ENCODE measurements around the gene ABO.
"Not testable (repeated sequence)": the region's sequence is repeated elsewhere in the genome, so short reads cannot be mapped to it uniquely, and the experiment has no call there.

The ABO gene

DNA sequence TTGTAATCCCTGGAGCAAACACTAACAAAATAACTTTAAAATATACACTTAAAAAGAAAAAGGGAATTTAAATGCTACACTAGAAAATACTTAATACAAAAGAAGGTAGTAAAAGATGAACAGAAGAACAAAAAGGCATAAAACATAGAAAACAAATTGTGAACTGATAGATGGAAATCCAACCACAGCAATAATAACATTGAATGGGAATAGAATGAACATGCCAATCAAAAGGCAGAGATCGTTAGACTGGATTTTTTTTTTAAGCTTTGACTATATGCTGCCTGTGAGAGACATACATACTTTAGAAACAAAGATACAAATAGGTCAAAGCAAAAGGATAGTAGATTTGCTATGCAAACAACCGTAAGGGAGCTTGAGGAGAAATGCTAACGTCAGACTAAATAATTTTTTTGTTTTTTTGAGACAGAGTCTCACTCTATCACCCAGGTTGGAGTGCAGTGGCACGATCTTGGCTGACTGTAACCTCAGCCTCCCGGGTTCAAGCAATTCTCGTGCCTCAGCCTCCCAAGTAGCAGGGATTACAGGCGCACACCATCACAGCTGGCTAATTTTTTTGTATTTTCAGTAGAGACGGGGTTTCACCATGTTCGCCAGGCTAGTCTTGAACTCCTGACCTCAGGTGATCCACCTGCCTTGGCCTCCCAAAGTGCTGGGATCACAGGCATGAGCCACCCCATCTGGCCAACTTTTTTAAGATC lies 6.5 kb downstream of the ABO start:
- no peak for DNase-seq
- intact Hi-C loops (cut with DNase I) = no loop called here

DNA sequence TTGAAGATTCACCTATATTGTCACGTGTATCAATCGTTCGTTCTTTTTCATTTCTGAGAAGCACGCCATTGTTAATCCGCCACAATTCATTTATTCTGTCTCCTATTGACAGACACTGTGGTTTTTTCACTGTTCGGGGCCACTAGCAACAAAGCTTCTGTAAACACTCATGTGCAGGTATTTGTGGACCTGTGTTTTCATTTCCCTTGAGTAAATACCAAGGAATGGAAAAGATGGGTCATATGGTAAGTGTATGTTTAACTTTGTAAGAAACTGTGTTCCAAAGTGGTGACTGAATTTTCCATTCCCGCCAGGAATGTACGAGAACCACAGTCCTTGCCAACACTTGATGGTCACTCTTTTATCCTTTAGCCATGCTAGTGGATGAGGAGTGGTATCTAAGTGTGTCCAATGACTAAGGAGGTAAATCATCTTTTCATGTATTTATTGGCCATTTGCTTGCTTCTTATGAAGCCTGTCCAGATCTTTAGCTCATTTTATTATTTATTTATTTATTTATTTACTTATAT lies 10.7 kb downstream of the ABO start:
- intact Hi-C loops (cut with DNase I) = no loop called here
- DNase-seq = no peak

DNA sequence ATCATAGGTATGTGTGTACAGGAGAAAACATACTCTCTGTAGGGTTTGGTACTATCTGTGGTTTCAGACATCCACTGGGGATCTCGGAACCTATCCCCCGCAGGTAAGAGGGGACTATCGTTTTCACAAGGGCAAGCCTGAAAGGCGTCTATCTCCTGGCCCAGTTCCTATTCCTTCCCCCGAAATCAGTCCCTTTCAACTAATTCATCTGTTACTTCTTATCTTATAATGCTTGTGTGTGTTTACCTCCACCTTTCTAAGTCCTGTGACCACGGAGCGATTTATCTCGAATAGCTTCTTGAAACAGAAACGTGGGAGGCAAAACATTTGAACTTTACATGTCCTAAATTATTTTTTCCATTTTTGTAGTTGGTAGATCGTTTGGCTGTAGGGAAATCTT lies 11.4 kb downstream of the ABO start:
- intact Hi-C loops (cut with DNase I) = no loop called here
- DNase-seq = no peak

DNA sequence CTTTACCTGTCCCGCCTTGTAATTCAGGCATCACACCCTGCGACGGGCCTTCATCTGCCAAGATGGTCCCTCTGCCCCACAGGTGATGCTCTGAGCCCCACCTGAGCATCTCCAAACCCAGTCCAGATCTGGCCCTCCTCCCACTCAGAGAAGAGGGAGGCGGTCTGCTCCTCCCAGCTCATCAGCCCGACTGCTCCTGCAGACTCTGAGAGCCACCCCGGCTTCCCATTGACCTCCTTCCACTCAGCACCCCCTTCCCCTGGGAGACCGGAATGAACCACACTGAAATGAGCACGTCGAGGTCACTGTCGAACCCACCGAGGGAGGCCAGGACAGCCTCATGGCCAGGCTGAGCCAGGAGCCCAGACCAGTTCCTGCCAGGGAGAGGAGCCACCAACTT lies 12.8 kb downstream of the ABO start:
- no peak for DNase-seq
- intact Hi-C loops (cut with DNase I) = no loop called here

DNA sequence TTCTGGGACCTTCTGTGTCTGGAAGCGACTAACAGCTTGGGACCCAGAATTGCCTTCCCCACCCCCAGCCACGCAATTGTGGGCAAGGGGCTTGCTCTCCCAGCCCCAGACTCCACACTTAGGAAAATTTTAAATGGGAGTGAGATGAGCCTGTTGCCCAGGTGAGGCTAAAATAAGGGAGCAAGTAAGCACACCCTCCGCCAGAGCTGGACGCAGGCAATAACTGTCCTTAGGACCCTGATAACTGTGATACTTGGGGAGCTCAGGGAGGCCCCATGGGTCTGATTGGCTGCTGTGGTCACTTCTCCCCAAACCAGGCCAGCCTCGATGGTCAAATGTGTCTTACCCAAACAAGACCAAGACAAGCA lies 13.3 kb downstream of the ABO start:
- no peak for DNase-seq
- intact Hi-C loops (cut with DNase I) = no loop called here

DNA sequence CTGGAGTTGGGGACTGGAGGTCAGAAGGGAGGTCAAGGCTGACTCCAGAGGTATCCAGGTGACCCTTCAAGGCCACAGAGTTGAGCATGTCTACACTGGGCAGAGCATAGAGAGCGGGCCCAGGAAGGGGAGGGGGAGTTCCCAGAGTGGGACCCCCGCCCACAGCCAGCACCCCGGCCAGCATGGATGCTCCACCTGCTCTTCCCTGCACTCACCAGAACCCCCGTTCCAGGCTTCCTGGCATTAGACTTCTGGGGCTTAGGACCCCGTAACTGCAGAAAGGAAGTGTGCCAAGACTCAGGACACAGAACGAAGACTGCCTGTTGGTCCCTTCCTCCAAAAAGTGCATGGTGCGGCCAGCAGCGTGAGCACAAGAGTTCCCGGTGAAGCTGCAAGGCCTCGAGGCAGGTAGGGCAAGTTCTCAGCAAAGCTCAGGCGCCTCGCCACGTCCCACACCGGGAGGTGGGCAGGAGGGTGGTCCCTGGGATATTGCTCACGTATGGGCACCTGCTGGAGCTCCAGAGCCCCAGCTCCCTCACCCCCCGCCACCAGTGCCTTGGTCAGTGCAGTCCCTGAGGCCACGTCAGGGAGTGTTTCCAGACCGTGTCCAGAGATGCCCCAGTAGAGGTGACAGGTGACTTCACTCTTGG lies 13.8 kb downstream of the ABO start:
- no peak for DNase-seq
- intact Hi-C loops (cut with DNase I) = no loop called here

DNA sequence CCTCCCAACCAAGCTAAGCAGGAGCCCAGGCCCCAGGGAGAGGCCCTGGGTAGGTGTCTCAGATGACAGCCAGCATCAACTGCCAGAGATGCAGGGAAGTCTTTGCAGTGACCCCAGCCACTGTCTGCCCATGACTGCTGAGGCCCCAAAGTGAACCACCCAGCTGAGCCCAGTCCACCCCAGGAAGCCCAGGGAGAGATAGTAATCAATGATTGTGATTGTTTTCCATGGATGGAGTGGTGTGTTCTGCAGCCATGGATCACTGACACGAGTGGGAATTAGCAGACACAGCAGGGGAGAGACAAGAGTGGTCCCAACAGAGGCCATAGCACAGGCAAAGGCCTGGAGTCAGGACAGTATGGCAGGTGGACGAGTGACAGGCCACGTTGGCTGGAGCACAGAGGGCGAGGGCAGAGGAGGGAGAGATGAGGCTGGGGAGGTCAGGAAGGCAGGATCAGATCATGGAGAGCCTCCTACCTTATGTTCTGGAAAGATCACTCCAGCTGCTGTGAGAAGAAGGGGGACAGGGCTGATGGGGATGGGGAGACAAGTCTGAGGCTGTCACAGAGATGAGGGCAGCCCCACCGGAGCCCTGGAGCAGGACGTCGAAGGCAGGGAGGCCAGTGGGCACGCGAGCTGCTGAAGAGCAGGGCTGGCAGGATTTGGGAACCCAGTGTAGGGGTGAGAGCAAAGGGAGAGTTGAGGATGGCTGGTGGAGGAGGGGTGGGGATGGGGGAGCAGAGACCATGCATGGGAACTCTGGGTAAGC lies 14.5 kb downstream of the ABO start:
- no peak for DNase-seq
- intact Hi-C loops (cut with DNase I) = no loop called here

DNA sequence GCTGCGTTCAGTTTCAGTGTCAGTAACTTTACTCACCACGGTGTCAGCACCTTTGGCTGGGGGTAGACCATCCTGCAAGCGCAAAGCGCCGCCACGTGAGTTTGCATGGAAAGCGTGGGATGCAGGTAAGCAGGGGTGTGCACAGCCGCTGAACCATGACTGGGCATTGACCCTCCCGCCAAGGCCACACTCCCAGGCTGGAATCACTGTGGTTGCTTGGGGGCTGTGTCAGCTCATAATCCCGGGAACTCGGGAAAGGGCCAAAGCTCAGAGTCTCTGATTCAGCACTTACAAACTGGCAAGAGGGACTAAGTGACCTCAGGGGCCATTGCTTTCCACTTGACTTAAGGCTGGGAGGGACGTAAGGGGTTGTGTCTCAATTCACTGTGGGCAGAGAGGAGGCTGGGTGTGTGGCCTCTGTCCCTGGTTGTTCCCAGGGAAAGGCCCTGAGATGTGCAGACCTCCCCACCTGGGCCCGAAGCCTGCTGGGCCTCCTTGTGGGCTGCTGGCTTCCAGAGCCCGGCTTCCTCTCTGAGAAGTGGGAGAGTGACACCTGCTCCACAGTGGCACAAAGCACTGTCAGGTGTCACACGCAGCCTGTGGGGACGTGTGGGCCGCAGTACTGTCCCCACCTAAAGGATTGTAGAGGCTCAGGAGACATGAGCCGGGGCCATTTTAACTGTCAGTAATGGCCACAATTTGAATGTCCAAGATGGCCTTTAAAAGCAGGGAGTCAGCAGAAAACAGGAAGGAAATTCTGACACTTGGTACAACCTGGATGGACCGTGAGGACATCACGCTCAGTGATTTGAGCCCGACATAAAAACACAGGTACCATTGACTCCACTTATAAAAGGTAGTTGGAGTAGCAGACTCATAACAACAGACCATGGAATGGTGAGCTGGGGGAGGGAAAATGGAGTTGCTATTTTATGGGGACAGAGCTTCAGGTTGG lies 16.7 kb downstream of the ABO start:
- DNase-seq = peak in 1 of 10 donors; percentile 76
- intact Hi-C loops (cut with DNase I) = no loop called here

DNA sequence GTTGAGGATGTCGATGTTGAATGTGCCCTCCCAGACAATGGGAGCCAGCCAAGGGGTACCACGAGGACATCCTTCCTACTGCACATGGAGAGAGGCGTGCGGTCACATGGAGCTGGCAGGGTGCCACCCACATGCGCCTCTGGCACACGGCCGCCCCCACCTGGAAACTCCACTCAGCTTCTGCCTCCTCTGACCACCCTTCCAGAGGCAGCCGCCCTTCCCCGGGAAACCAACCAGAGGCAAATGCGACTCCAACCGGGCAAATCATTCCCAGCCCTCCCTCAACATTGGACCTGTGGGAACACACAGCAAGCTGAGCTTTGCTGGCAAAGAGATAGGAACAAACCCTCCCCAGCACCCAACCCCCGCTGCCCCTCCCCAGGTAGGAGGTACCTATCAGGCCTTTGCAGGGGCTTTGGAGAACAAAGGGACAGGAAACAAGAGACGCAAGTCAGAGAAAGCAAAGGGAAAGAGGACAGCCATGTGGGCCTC lies 17.5 kb downstream of the ABO start:
- DNase-seq = peak in 2 of 10 donors; percentile 78
- intact Hi-C loops (cut with DNase I) = no loop called here

DNA sequence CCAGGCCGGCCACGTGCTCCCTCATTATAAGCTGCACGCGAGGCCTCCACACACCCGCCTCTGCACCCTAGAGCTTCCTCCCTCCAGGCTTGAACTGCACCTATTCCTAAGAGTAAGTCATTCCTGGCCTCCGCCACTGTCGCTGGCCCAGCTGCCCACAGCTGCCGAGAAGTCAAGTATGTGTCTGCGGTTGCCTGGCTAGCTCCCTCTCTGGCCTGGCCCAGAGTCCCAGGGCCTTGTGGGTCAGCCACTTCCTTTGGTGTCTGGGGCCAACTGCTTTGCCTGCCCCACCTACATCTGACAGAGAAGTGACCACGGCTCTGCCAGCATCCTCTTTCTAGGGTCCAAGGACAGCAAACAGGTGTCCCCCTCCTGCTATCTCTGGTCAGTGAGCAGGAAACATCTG lies 18.3 kb downstream of the ABO start:
- no peak for DNase-seq
- intact Hi-C loops (cut with DNase I) = no loop called here

DNA sequence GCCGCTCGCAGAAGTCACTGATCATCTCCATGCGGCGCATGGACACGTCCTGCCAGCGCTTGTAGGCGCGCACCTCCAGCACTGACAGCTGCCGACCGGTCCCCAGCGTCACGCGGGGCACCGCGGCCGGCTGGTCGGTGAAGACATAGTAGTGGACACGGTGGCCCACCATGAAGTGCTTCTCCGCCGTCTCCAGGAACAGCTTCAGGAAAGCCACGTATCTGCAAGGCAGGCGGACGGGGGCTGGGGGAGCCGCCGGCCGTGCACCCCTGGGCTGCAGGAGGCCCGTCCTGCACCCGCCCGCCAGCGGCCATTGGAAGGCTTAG lies 18.9 kb downstream of the ABO start:
- intact Hi-C loops (cut with DNase I) = no loop called here
- peak in 2 of 10 donors; percentile 62 to 66 for DNase-seq

DNA sequence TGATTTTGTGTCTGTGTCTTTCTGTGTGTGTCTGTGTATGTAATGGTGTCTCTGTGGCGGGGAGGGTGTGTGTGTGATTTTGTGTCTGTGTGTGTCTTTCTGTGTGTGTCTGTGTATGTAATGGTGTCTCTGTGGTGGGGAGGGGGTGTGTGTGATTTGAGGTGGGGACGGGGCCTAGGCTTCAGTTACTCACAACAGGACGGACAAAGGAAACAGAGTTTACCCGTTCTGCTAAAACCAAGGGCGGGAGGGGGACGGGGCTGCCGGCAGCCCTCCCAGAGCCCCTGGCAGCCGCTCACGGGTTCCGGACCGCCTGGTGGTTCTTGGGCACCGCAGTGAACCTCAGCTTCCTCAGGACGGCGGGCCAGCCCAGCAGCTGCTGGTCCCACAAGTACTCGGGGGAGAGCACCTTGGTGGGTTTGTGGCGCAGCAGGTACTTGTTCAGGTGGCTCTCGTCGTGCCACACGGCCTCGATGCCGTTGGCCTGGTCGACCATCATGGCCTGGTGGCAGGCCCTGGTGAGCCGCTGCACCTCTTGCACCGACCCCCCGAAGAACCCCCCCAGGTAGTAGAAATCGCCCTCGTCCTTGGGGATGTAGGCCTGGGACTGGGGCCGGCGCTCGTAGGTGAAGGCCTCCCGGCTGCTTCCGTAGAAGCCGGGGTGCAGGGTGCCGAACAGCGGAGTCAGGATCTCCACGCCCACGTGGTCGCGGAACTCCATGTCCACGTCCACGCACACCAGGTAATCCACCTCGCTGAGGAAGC lies 19.4 kb downstream of the ABO start:
- intact Hi-C loops (cut with DNase I) = no loop called here
- DNase-seq = peak in 1 of 10 donors; percentile 67

DNA sequence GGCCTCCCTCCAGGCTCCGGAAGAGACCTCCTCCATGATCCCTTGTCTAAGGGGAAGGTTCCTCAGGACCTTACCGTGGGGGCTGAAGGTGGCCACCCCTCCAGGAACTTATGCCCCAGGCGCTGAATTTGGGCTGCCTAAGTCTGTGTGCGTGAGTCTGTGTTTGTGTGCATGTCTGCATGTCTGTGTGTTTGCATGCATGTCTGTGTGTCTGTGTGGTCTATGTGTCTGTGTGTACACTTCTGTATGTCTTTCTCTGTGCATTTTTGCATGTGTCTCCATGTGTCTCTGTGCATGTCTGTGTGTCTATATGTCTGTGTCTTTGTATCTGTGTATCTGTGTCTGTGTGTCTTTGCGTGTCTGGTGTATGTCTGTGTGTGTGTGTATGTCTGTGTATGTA lies 20.5 kb downstream of the ABO start:
- intact Hi-C loops (cut with DNase I) = no loop called here
- DNase-seq = no peak

DNA sequence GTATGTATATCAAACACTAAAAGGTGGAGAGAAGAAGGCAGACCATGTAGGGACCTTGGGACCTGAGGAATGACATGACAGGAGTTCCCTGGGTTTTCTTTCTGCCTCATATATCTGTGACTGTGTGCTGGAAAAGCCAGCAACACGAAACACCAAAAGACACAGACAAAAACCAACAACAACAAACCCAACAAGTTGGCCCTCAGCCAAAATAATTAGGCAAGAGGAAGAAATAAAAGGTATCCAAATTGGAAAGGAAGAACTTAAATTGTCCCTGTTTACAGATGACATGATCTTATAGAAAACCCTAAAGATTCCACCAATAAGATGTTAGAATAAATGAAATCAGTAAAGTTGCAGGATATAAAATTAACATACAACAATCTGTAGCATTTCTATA lies 21.7 kb downstream of the ABO start:
- intact Hi-C loops (cut with DNase I) = no loop called here
- DNase-seq = no peak

DNA sequence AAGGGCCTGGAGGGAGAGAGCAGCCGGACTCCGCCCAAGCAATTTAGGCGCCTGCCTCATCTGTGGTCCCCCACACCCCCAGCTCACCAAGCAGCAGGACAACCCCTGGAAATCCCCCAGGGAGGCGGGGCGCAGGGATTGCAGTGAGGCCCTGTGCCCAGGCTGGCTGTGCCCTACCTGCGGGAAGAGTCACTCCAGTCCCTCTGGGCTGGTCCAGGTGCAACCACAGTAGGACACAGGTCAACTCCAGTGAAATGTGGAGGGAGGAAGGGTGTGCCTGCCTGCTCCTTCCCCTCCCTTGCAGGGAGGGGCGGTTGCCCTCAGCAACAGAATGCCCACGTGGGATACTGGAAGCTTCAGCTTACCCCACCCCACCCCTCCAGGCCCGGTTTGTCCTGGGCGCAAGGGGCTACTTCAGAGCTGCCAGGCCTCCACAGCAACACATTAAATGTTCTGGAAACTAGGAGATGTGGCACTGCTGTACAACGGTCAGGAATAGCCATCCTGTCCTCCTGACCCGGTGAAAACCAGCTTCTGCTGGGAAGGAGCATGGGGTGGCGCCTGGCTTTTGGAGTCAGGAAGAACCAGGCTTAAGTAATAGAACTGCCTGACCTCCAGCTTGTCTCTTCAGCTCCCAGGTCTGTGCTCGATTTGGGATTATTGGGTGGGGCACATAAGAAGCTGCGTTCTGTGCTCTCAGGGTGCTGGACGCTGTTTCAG lies 22.5 kb downstream of the ABO start:
- peak in 2 of 10 donors; percentile 74 to 76 for DNase-seq
- intact Hi-C loops (cut with DNase I) = no loop called here

DNA sequence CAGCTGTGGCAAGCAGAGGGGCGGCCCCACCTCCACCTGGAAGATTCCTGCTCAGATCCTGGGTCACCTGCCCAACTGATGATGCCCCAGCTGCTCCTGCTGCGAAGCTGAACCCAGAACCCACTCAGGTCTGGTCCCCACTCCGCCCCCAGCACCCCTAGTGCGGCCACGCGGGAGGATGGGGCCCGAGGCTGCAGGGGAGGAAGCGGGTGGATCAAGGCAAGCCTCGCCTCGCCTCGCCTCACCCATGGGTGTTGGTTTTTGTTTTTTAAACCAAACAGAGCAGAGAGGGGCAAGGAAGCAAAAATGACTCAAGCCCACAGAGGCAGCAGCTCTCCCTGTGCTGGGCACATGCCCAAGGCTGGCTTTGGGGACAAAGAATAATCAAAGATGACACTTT lies 23.2 kb downstream of the ABO start:
- intact Hi-C loops (cut with DNase I) = no loop called here
- peak in 1 of 10 donors; percentile 72 for DNase-seq

DNA sequence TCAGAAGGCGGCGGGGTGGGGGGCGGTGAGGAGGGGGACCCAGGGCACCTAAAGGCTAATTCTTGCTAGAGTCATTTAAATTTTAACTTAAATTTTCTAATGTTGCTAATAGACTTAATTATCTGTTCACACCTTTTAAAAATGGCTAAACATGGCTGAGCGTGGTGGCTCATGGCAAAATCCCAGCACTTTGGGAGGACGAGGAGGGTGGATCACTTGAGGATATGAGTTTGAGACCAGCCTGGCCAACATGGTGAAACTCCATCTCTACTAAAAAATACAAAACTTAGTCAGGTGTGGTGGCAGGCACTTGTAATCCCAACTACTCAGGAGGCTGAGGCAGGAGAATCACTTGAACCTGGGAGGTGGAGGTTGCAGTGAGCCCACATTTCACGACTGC lies 23.8 kb downstream of the ABO start:
- DNase-seq; intact Hi-C loops (cut with DNase I): not testable (repeated sequence)

DNA sequence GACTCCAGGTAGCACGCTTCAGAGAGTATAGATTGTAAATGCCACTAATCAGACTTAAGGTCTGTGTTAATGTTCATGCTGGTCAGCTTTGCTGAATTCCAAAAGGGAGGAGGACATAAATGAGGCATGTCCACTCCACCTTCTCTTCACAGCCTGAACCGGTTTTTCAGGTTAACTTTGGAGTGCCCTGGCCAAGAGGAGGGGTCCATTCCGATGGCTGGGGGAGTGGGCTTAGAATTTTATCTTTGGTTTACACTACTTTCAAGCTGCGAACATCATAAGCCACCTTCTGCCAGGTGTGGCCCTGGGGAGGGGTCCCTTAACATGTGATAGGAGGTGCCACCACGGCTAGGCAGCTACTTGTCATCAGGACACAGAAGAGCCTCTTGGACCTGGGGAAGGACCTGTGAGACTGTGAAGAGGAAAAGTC lies 24.2 kb downstream of the ABO start:
- intact Hi-C loops (cut with DNase I) = no loop called here
- DNase-seq = no peak

DNA sequence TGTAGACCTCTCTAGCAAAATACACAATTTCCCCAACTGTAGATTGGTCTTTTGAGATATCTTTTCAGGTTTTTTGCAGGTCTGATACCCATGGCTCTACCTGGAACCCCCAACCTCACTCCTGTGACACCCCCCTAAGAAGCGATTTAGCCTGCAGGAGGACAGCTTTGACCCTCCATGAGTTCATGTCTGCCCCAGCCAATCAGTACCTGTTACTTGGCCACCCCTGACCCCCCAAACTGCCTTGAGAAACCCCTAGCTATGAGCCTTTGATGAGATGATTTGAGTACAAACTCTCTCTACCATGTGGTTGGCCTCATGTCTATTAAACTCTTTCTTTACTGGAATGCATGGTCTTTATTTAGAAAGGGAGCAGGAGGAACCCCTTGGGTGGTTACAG lies 25.7 kb downstream of the ABO start:
- no peak for DNase-seq
- intact Hi-C loops (cut with DNase I) = no loop called here
